OCI-LY3 (cell line): Measurements from ENCODE around the gene ATG9B.

ENCODE experiments used
- EZH2phosphoT487 ChIP-seq: fragments of 200-600 bp; shearing (Covaris generic); IDR thresholded peaks from 2 replicates; pipeline ENCODE4 v1.6.1; 2018; ENCODE audit warnings: antibody characterized with exemption, mixed run types, low read depth
- TF ChIP-seq, protein P1 (sequence below): fragments of 200-600, 300-600 bp; sonication (generic); IDR thresholded peaks from 2 replicates; pipeline ENCODE4 v1.5.1; 2014; ENCODE audit warnings: antibody characterized with exemption, low read length, low read depth

DNA sequence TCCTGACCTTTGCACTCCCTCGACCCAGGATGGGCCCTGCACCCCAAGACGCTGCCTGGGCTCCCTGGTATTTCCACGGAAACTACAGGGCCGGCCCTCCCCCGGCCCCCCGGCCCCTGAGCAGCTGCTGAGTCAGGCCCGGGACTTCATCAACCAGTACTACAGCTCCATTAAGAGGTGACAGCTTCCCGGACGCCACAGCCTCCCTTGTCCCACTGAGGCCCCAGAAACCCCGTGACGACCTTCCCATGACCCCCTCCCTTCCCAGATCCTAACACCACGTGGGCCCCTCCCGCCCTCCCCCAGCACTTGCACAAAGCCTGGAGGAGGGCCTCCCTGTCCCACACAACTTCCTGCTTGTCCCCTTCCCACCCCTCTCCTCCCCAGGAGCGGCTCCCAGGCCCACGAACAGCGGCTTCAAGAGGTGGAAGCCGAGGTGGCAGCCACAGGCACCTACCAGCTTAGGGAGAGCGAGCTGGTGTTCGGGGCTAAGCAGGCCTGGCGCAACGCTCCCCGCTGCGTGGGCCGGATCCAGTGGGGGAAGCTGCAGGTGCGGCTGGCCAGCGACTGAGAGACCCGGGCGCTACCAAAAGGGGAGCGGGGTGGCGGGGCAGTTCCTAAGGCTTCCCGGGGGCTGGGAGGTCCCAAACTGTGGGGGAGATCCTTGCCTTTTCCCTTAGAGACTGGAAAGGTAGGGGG lies 27.8 kb downstream of the ATG9B start:
- TF ChIP-seq, protein P1, sequence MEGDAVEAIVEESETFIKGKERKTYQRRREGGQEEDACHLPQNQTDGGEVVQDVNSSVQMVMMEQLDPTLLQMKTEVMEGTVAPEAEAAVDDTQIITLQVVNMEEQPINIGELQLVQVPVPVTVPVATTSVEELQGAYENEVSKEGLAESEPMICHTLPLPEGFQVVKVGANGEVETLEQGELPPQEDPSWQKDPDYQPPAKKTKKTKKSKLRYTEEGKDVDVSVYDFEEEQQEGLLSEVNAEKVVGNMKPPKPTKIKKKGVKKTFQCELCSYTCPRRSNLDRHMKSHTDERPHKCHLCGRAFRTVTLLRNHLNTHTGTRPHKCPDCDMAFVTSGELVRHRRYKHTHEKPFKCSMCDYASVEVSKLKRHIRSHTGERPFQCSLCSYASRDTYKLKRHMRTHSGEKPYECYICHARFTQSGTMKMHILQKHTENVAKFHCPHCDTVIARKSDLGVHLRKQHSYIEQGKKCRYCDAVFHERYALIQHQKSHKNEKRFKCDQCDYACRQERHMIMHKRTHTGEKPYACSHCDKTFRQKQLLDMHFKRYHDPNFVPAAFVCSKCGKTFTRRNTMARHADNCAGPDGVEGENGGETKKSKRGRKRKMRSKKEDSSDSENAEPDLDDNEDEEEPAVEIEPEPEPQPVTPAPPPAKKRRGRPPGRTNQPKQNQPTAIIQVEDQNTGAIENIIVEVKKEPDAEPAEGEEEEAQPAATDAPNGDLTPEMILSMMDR = no peak
- TF ChIP-seq EZH2phosphoT487 = no peak
